Activated CD4-positive, alpha-beta T cell treated with anti-CD3 and anti-CD28 coated beads, Interleukin-2, amount 50 U/mL, for 48 hours (primary cell): ENCODE measurements around the gene NOS2.
"Not testable (repeated sequence)": the region's sequence is repeated elsewhere in the genome, so short reads cannot be mapped to it uniquely, and the experiment has no call there.

Source experiments
- DNase-seq, 2 experiments: peaks; one replicate each; pipeline ENCODE4 v3.0.0-alpha.2; 2020

The NOS2 gene

GRCh38 chr17:27800522-27800921, at the start of gene NOS2:
Gene NOS2, minus strand, starts transcription at chr17:27800529. Its CDS starts 1,720 bp downstream, at chr17:27798809.
- no peak for DNase-seq

GRCh38 chr17:27849474-27850185, 49.3 kb upstream of the NOS2 start:
- no peak for DNase-seq

GRCh38 chr17:27848931-27849330, 48.6 kb upstream of the NOS2 start:
- no peak for DNase-seq

- not testable (repeated sequence) for DNase-seq
Measured at GRCh38 chr17:27846808-27847307, 46.5 kb upstream of the NOS2 start.

GRCh38 chr17:27846042-27846655, 45.8 kb upstream of the NOS2 start:
- DNase-seq, result peak; percentile 27 to 42

GRCh38 chr17:27845264-27846041, 45.1 kb upstream of the NOS2 start:
- DNase-seq, result no peak

- DNase-seq, result no peak
Measured at GRCh38 chr17:27840688-27841087, 40.4 kb upstream of the NOS2 start.

- not testable (repeated sequence) for DNase-seq
Measured at GRCh38 chr17:27840406-27840678, 40.0 kb upstream of the NOS2 start.

- not testable (repeated sequence) for DNase-seq
Measured at GRCh38 chr17:27839571-27840405, 39.5 kb upstream of the NOS2 start.

GRCh38 chr17:27838607-27839006, 38.3 kb upstream of the NOS2 start:
- DNase-seq, result not testable (repeated sequence)

- not testable (repeated sequence) for DNase-seq
Measured at GRCh38 chr17:27837769-27838168, 37.4 kb upstream of the NOS2 start.

- no peak for DNase-seq
Measured at GRCh38 chr17:27836651-27837050, 36.3 kb upstream of the NOS2 start.

- no peak for DNase-seq
Measured at GRCh38 chr17:27834571-27834970, 34.2 kb upstream of the NOS2 start.

GRCh38 chr17:27832831-27833230, 32.5 kb upstream of the NOS2 start:
- no peak for DNase-seq

- DNase-seq, result not testable (repeated sequence)
Measured at GRCh38 chr17:27829888-27830287, 29.6 kb upstream of the NOS2 start.

- not testable (repeated sequence) for DNase-seq
Measured at GRCh38 chr17:27829143-27829711, 28.9 kb upstream of the NOS2 start.

- no peak for DNase-seq
Measured at GRCh38 chr17:27825459-27825858, 25.1 kb upstream of the NOS2 start.

- DNase-seq, result no peak
Measured at GRCh38 chr17:27824745-27825144, 24.4 kb upstream of the NOS2 start.

- no peak for DNase-seq
Measured at GRCh38 chr17:27824176-27824715, 23.9 kb upstream of the NOS2 start.

- not testable (repeated sequence) for DNase-seq
Measured at GRCh38 chr17:27822108-27822507, 21.8 kb upstream of the NOS2 start.

GRCh38 chr17:27821318-27821717, 21.0 kb upstream of the NOS2 start:
- DNase-seq, result no peak

- DNase-seq, result no peak
Measured at GRCh38 chr17:27819145-27819544, 18.8 kb upstream of the NOS2 start.
